SK-N-SH (cell line): Measurements from ENCODE around the gene CCDC88C. TPM values are rescaled to one million over a fixed set of nuclear protein-coding genes. Genes with fewer than 3 reads are reported as not detected.

ENCODE experiments used
- CTCF ChIA-PET: fragments of 300-600, 350-600 bp; formaldehyde crosslinking; extraction: SDS; loops from one replicate; lab custom pipeline; 2021; lab: Yijun Ruan, JAX
- POLR2A ChIA-PET: fragments of 350-600 bp; sonication (Branson Sonifier 250); formaldehyde crosslinking; extraction: SDS; loops from one replicate; lab custom pipeline; 2020; ENCODE audit warnings: antibody characterized with exemption, inconsistent platforms; lab: Yijun Ruan, JAX
- DNase-seq: peaks from one replicate; pipeline ENCODE4 v3.0.0; 2012
- H2AFZ ChIP-seq: fragments of 200-600 bp; sonication (generic); 2 replicates; pipeline ENCODE4 v1.8.1; 2016; ENCODE audit warnings: antibody characterized with exemption, mild to moderate bottlenecking, low read depth
- H3F3A ChIP-seq: fragments of 200-600 bp; sonication (generic); replicated peaks from 2 replicates; pipeline ENCODE3; 2016; ENCODE audit warnings: antibody characterized with exemption, mild to moderate bottlenecking; ENCODE audit not compliant: insufficient read depth
- H3K27ac ChIP-seq, 2 experiments: fragments of 200-500 bp in 1 of 2; fragments of 200-600 bp in 1 of 2; sonication (Bioruptor generic) in 1 of 2; sonication (generic), shearing (Covaris generic) in 1 of 2; 2 replicates each; pipeline versions ENCODE4 v1.5.1 to v1.6.1; 2014 to 2016; ENCODE audit warnings: low read depth in 2 of 2, inconsistent platforms in 1 of 2, low read length in 1 of 2, mild to moderate bottlenecking in 1 of 2, mixed read lengths in 1 of 2
- H3K27me3 ChIP-seq: fragments of 200-600 bp; sonication (generic), shearing (Covaris generic); 2 replicates; pipeline ENCODE4 v1.6.1; 2016; ENCODE audit warnings: mixed run types; ENCODE audit not compliant: insufficient read depth
- H3K36me3 ChIP-seq, 2 experiments: fragments of 200-500 bp in 1 of 2; fragments of 200-600 bp in 1 of 2; sonication (Bioruptor generic) in 1 of 2; sonication (generic) in 1 of 2; replicated peaks in 1 of 2; 2 replicates each; pipeline versions ENCODE3 to v1.5.1; 2014 to 2016; ENCODE audit warnings: low read length in 1 of 2, mild to moderate bottlenecking in 1 of 2; ENCODE audit not compliant: insufficient read depth in 2 of 2, control insufficient read depth in 1 of 2
- H3K4me1 ChIP-seq, 2 experiments: fragments of 200-500 bp in 1 of 2; fragments of 200-600 bp in 1 of 2; sonication (Bioruptor generic) in 1 of 2; sonication (generic), shearing (Covaris generic) in 1 of 2; 2 replicates each; pipeline versions ENCODE4 v1.5.1 to v1.6.1; 2014 to 2016; ENCODE audit warnings: low read depth in 1 of 2, low read length in 1 of 2, mixed run types in 1 of 2; ENCODE audit not compliant: insufficient read depth in 2 of 2, control insufficient read depth in 1 of 2
- H3K4me2 ChIP-seq: fragments of 200-600 bp; sonication (generic), shearing (Covaris generic); 2 replicates; pipeline ENCODE4 v1.6.1; 2017; ENCODE audit warnings: mixed run types
- H3K4me3 ChIP-seq, 2 experiments: fragments of 200-500 bp in 1 of 2; fragments of 200-600 bp in 1 of 2; sonication (Bioruptor generic) in 1 of 2; sonication (generic), shearing (Covaris generic) in 1 of 2; 2 replicates each; pipeline versions ENCODE4 v1.5.1 to v1.8.1; 2014 to 2016; ENCODE audit warnings: low read depth in 2 of 2, inconsistent platforms in 1 of 2, low read length in 1 of 2, mild to moderate bottlenecking in 1 of 2, mixed read lengths in 1 of 2, moderate library complexity in 1 of 2
- H3K79me2 ChIP-seq: fragments of 200-600 bp; sonication (generic); 2 replicates; pipeline ENCODE4 v1.8.1; 2017; ENCODE audit warnings: mild to moderate bottlenecking; ENCODE audit not compliant: insufficient read depth
- H3K9ac ChIP-seq: fragments of 200-600 bp; sonication (generic); 2 replicates; pipeline ENCODE4 v1.6.1; 2017; ENCODE audit warnings: mixed run types
- H3K9me2 ChIP-seq: fragments of 200-600 bp; sonication (generic); 2 replicates; pipeline ENCODE4 v1.6.1; 2017; ENCODE audit warnings: mixed run types
- H3K9me3 ChIP-seq: fragments of 200-600 bp; sonication (generic); 2 replicates; pipeline ENCODE4 v1.6.1; 2017; ENCODE audit warnings: mixed run types, mild to moderate bottlenecking, moderate library complexity
- H4K20me1 ChIP-seq: fragments of 200-600 bp; sonication (generic); 2 replicates; pipeline ENCODE4 v1.6.1; 2017; ENCODE audit warnings: mild to moderate bottlenecking, mixed run types; ENCODE audit not compliant: insufficient read depth
- ELF1 ChIP-seq: IDR thresholded peaks from 2 replicates; pipeline ENCODE4 v1.4.0; 2012
- EP300 ChIP-seq, 2 experiments: IDR thresholded peaks; 2 replicates each; pipeline versions ENCODE4 v1.4.0 to v1.6.1; 2012; ENCODE audit warnings: borderline replicate concordance in 1 of 2, low read depth in 1 of 2, low read length in 1 of 2
- EZH2phosphoT487 ChIP-seq: fragments of 200-600 bp; sonication (generic); IDR thresholded peaks from 2 replicates; pipeline ENCODE4 v1.6.1; 2017; ENCODE audit warnings: low read depth, mixed run types, mild to moderate bottlenecking, antibody characterized with exemption, moderate library complexity, borderline replicate concordance
- FOSL2 ChIP-seq: IDR thresholded peaks from 2 replicates; pipeline ENCODE4 v1.4.0; 2012; ENCODE audit warnings: low read depth, mild to moderate bottlenecking, moderate library complexity, borderline replicate concordance
- FOXM1 ChIP-seq: IDR thresholded peaks from 2 replicates; pipeline ENCODE4 v1.4.0; 2012; ENCODE audit warnings: low read depth, mild to moderate bottlenecking
- GATA2 ChIP-seq: sonication (generic); formaldehyde crosslinking; IDR thresholded peaks from 2 replicates; pipeline ENCODE4 v1.5.0; 2020; ENCODE audit warnings: mild to moderate bottlenecking, missing genetic modification reagents
- IRF3 ChIP-seq: fragments of 150-350 bp; IDR thresholded peaks from 2 replicates; pipeline ENCODE4 v1.6.1; 2016; ENCODE audit warnings: mild to moderate bottlenecking, low read depth, low read length
- JUND ChIP-seq: IDR thresholded peaks from 2 replicates; pipeline ENCODE4 v1.4.0; 2012
- MAX ChIP-seq: IDR thresholded peaks from 2 replicates; pipeline ENCODE4 v1.4.0; 2012; ENCODE audit warnings: low read depth
- NRF1 ChIP-seq: IDR thresholded peaks from 2 replicates; pipeline ENCODE4 v1.6.1; 2012; ENCODE audit warnings: low read depth, mild to moderate bottlenecking, low read length
- PBX3 ChIP-seq: IDR thresholded peaks from 2 replicates; pipeline ENCODE4; 2012
- POLR2AphosphoS5 ChIP-seq: IDR thresholded peaks from 2 replicates; pipeline ENCODE4 v1.6.1; 2012; ENCODE audit warnings: low read depth, low read length
- RCOR1 ChIP-seq: fragments of 150-350 bp; IDR thresholded peaks from 2 replicates; pipeline ENCODE4 v1.6.1; 2017; ENCODE audit warnings: antibody characterized with exemption, low read length
- REST ChIP-seq: IDR thresholded peaks from 2 replicates; pipeline ENCODE4 v1.6.1; 2012; ENCODE audit warnings: mild to moderate bottlenecking, low read depth, low read length, moderate library complexity
- RXRA ChIP-seq: IDR thresholded peaks from 2 replicates; pipeline ENCODE4 v1.4.0; 2012; ENCODE audit warnings: low read depth, mild to moderate bottlenecking, borderline replicate concordance
- SIN3A ChIP-seq: IDR thresholded peaks from 2 replicates; pipeline ENCODE4 v1.6.1; 2012; ENCODE audit warnings: low read depth, mild to moderate bottlenecking, low read length, moderate library complexity, borderline replicate concordance
- SMC3 ChIP-seq: IDR thresholded peaks from 2 replicates; pipeline ENCODE4 v1.6.1; 2012; ENCODE audit warnings: low read depth, low read length, improper control_type of control experiment
- TAF1 ChIP-seq: IDR thresholded peaks from 2 replicates; pipeline ENCODE4 v1.6.1; 2012; ENCODE audit warnings: low read depth, mild to moderate bottlenecking, low read length, moderate library complexity, borderline replicate concordance
- TEAD4 ChIP-seq: IDR thresholded peaks from 2 replicates; pipeline ENCODE4 v1.4.0; 2012; ENCODE audit warnings: mild to moderate bottlenecking, borderline replicate concordance; ENCODE audit not compliant: insufficient read depth
- YY1 ChIP-seq: IDR thresholded peaks from 2 replicates; pipeline ENCODE4 v1.4.0; 2012; ENCODE audit warnings: low read depth, mild to moderate bottlenecking
- WGBS: methylation state at CpG from one replicate; pipeline ENCODE4 v1.1.6; 2017; ENCODE audit warnings: low lambda C conversion rate; 5-methylcytosine and 5-hydroxymethylcytosine counted together
- polyA plus RNA-seq, 3 experiments: library from polyadenylated mRNA; depleted of rRNA; stranded (reverse); fragments of >200 nt; gene quantifications; 2 replicates each; pipeline ENCODE4 v1.2.3, GENCODE V29; 2012

Gene CCDC88C
- polyA plus RNA-seq, 1 of the 3 experiments (the other 2 are of a cell fraction), result 0.39 TPM

GRCh38 chr14:91416744-91417119 is 888 bp downstream of the CCDC88C start:
- Histone ChIP-seq H3K79me2 (no peaks in the 10 kb centered on the region), H3K4me2 (no peak overlapping the region), H3K9ac (no peak overlapping the region), H3K27ac (no peak overlapping the region), H2AFZ (no peak overlapping the region), H3K4me3 (peak overlapping the region in 1 of 2 experiments; percentile 52; a peak in 2 of 4 replicates), H3F3A (peaks cover 3% of the 10 kb centered on the region), H3K27me3 (peaks cover 15% of the 10 kb centered on the region), H4K20me1 (no peaks in the 10 kb centered on the region), H3K4me1 (peaks cover 0 to 22% of the 10 kb centered on the region in 2 experiments; a peak in 2 of 4 replicates), H3K36me3 (no peaks in the 10 kb centered on the region), H3K9me2 (no peaks in the 10 kb centered on the region), H3K9me3 (no peaks in the 10 kb centered on the region)
- DNase-seq, result no peak
- TF ChIP-seq EP300 (IDR thresholded peaks at IDR 0.05; ENCODE audit: borderline replicate concordance in 1 of 2, low read depth in 1 of 2, low read length in 1 of 2), result no peak
- TF ChIP-seq REST, result no peak
- TF ChIP-seq NRF1, result no peak
- no peak for TF ChIP-seq FOXM1
- no peak for TF ChIP-seq RXRA
- TF ChIP-seq EZH2phosphoT487, result no peak
- TF ChIP-seq POLR2AphosphoS5, result no peak
- ChIA-PET CTCF (interaction anchor here (1.2 to 13.5 kb wide), 6 partner anchors 18 to 92 kb away, joined by 3 to 300 read pairs (median 14); no protein-coding TSS in a partner anchor), POLR2A (no interaction called here)
- WGBS, result 77% methylated on average over 19 of the region's 19 CpGs

- ChIA-PET CTCF (interaction anchor here (0.8 to 13.5 kb wide), 6 partner anchors 10 to 129 kb away, joined by 3 to 300 read pairs (median 3); no protein-coding TSS in a partner anchor), POLR2A (interaction anchor here (0.6 kb wide), 1 partner anchor 381 kb away, joined by 4 read pairs; no protein-coding TSS in a partner anchor)
- DNase-seq, result no peak
- Histone ChIP-seq H3K9me3 (no peaks in the 10 kb centered on the region), H3K9ac (no peak overlapping the region), H3K27ac (no peak overlapping the region), H3K79me2 (no peaks in the 10 kb centered on the region), H4K20me1 (no peaks in the 10 kb centered on the region), H3K36me3 (no peaks in the 10 kb centered on the region), H3K4me3 (no peak overlapping the region; a peak in 1 of 4 replicates), H2AFZ (no peak overlapping the region), H3K27me3 (peaks cover 15% of the 10 kb centered on the region), H3K9me2 (no peaks in the 10 kb centered on the region), H3F3A (peaks cover 3% of the 10 kb centered on the region), H3K4me2 (no peak overlapping the region), H3K4me1 (peaks cover 0 to 22% of the 10 kb centered on the region in 2 experiments; a peak in 2 of 4 replicates)
- WGBS, result 88% methylated on average over 18 of the region's 18 CpGs
- TF ChIP-seq EZH2phosphoT487 (no peak), SMC3 (no peak), POLR2AphosphoS5 (no peak), RCOR1 (no peak), PBX3 (no peak), ELF1 (no peak), TAF1 (no peak), MAX (no peak), GATA2 (CRISPR knock-in tag) (no peak), FOSL2 (no peak), IRF3 (no peak), YY1 (no peak), SIN3A (no peak), JUND (no peak), TEAD4 (no peak)
Measured at GRCh38 chr14:91415794-91416743, 1.6 kb downstream of the CCDC88C start.
